Stimulated activated CD8-positive, alpha-beta memory T cell treated with anti-CD3 and anti-CD28 coated beads, Interleukin-7, amount 100 ng/mL, for 48 hours (primary cell): ENCODE data around the gene ABCB4.

ENCODE experiments used
- DNase-seq, 2 donors: peaks; one replicate each; pipeline ENCODE4 v3.0.0-alpha.2; 2020; ENCODE audit warnings: low read depth in 1 of 2; ENCODE audit errors: extremely low read depth in 1 of 2

Gene ABCB4

DNA sequence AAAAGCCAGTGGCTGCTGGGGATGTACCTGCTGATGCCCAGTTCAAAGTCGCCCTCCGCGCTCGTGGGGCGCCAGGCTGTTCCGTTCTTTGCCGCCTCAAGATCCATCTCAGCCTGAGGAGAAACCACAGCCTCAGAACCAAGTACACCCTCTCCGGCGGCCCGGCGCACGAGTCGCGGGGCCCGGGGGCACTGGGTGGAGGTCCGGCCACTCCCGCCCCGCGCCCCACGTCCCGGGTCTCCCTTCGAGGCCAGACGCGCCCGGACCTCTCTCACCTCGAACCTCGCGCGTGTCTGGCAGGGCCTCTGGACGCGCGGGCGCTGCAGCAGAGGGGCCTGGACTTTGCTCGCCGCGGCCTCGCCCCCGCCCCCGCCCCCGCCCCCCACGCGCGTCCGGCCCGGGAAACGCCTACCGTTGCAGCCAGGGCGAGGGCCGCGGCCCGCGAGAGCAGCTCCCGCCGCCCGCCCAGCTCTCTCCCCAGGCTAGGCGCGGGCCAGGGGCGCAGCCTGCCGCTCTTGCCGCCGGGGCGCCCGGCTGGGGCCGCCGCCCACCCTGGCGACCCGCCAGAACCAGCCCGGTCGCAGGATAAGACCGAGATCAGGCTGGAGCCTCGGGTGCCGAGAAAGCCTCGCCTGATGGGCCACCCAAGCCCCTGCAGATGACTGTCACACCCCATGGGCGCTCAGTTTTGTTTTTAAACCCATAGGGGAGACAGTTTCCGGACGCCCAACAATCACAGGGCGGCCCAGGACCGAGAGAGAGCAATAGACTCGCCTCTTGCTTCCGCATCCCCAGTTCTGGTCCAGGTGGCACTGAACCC lies at the start of gene ABCB4:
ABCB4 (minus strand) TSS at position 322 of the 820 bp plus-strand sequence; CDS start at position 107, 215 bp downstream.
- no peak for DNase-seq

DNA sequence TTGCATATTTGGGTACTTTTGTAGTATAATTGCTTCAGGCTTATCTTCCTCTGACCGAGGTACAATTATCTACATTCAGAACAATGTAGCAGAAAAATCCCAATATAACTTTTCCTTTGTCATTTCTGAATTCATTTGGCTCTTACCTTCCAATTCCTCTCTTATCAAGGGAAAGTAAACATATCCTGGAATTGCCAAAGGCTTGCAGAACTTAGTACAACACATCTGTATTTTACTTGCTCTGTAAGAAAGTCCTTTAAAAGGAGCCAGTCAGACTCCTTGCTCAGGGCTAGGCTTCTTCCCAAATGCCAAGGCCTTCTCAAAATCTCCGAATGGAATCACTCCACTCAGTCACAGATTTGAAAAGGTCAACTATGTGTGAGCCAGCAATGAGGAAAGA lies 43.3 kb upstream of the ABCB4 start:
- no peak for DNase-seq

DNA sequence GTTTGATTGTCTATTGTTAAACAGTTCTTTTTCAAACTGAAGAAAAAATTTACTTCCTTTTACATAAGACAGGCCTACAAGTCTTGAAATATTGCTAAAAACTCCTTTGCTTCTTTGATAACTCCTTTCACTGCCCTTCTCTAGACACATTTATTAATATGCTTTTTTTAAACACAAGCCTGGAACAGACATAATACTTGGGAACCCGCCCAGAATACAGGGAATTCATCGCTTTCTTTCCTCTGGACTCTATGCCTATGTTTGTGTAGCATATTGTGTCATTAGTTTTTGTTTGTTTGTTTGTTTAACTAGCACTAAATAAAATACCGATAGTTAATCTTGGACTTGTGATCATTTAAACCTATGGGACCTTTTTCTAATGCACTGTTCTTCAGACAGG lies 42.4 kb upstream of the ABCB4 start:
- DNase-seq, result no peak

- DNase-seq, result no peak
Observed at GRCh38 chr7:87517136-87517815, 41.8 kb upstream of the ABCB4 start.

- no peak for DNase-seq
Observed at GRCh38 chr7:87513735-87514335, 38.4 kb upstream of the ABCB4 start.

GRCh38 chr7:87512906-87513305 lies 37.4 kb upstream of the ABCB4 start:
- no peak for DNase-seq

- no peak for DNase-seq
Observed at GRCh38 chr7:87511510-87511909, 36.0 kb upstream of the ABCB4 start.

GRCh38 chr7:87510411-87510875 lies 35.0 kb upstream of the ABCB4 start:
- DNase-seq, result no peak

- no peak for DNase-seq
Observed at GRCh38 chr7:87507446-87507845, 32.0 kb upstream of the ABCB4 start.

DNA sequence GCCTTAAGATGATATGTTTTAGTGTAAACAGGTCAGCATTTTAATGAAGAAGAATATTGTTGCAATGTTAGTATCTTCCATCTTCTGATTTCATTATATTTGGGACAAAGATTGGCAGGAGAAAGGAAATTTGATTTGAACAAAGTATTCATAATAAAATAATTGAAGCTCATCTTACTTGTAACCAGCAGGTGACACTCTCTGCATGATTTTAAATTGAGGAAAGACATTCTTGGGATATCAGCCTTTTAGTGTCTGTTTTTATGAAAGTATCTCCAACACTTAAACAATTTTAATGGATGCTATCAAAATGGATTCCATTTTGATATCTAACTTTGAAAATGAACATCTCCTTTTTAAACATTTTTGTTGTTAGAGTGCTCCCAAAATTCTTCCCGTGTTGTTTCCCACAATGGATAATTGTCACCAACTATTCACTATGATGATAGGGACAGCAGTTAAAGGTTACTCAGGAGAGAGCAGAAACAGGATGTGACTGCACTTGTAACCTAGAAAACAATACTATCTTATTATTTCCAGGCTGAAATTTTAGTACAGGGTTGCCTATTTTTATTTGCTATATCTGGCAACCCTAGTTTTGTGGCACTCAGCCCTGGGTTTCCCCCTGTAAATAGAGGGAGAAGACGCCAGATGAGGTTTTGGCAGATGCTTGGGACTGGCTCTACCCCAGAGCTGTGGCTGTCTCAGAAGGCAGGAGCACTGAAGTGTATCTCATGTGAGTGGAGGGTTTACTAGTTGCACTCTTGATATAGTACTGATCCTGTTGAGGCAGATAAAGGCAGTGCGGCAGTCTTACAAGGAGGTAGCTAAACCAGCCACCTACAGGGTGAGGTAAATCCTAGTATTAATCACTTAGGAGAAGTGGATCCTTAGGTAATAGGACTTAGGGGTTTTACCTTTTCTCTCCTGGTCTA lies 31.0 kb upstream of the ABCB4 start:
- no peak for DNase-seq

DNA sequence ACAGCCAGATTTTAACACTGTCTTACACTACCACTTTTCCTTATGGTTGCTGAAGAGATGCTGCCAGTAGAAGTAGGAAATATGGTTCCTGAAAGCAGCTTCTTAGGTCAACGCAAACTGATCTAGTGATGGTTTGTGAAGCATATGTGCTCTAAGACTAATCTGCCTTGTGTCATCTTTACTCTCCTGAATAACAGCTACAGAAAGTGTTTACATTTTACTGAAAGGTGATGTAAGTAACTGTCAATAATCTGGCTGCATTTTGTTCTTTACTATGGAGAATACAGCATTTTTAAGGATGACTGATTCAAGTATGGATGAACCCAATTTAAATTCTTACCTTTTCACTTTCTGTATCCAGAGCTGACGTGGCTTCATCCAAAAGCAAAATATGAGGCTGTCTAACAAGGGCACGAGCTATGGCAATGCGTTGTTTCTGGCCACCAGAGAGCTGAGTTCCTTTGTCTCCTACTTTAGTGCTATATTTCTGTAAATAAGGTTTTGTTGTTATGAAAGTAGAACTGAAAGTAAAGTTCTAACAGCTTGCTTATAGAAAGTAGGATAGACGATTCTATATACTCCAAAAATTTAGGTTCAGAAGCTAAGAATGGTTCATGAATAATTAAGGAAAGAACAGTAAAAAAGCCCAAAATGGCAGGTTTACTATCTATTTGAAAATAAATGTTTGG lies 30.2 kb upstream of the ABCB4 start:
- no peak for DNase-seq

DNA sequence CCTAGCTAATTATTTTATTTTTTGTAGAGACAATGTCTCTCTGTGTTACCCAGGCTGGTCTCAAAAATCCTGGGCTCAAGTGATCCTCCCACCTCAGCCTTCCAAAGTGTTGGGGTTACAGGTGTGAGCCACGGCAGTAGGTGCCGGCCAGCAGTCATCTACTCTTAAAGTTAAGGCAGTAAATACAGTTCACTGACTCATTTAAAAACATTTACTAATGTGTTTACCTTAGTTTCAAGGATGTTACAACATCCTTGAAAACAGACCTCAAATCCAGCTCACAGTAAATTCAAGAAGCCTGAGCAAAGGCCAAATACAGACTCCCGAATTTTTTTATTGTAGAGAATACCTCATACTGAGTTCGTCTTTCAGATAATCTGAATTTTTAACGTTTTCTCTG lies 29.6 kb upstream of the ABCB4 start:
- no peak for DNase-seq

- DNase-seq, result no peak
Observed at GRCh38 chr7:87499494-87499893, 24.0 kb upstream of the ABCB4 start.

DNA sequence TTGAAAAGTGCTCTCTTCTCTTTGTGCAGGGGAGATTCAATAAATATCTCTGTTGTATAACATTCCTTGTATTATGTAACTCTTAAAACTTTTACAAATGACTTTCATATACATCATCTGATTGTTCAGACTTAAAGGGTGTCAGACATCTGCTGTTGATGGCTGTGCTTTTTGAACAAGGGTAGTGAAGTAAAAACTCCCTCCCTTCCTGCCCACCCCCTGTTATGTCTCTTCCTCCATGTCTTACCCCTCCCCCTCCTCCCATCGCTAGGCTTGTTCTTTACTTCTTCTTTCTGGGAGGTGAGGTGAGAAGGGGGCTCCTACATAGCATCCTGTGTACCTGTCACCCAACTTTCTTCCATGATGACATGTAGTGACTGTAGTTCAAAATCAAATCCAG lies 23.4 kb upstream of the ABCB4 start:
- DNase-seq, result no peak

- DNase-seq, result no peak
Observed at GRCh38 chr7:87497482-87497881, 22.0 kb upstream of the ABCB4 start.

DNA sequence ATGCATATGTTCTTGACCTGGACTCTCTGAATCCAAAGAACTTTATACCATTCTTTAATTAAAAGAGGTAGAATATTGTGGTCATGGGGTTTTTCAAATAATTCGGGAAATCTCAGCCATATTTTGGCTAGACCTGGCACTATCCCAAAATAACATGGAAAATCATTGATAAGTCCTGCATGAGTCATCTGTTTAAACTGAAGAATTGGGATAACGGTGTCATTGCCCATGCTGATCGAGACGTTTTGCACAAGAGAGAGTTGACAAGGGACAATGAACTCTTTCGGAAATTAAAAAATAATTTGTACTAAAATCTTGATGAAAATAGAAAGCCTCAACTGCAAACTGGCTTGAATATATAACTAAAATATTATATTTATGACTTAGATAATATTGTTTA lies 19.9 kb upstream of the ABCB4 start:
- DNase-seq, result no peak

DNA sequence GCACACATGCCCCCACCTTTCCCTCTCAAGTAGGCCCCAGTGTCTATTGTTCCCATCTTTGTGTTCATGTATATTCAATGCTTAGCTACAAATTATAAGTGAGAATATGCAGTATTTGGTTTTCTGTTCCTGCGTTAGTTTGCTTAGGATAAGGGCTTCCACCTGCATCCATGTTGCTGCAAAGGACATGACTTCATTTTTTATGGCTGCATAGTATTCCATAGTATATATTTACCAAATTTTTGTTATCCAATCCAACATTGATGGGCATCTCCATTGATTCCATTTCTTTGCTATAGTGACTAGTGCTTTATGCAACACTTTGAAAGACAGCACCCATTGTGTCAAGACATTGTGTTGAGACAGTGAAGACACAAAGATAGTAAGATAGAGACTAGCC lies 19.0 kb upstream of the ABCB4 start:
- no peak for DNase-seq

GRCh38 chr7:87483131-87483530 lies 7.7 kb upstream of the ABCB4 start:
- DNase-seq, result no peak

DNA sequence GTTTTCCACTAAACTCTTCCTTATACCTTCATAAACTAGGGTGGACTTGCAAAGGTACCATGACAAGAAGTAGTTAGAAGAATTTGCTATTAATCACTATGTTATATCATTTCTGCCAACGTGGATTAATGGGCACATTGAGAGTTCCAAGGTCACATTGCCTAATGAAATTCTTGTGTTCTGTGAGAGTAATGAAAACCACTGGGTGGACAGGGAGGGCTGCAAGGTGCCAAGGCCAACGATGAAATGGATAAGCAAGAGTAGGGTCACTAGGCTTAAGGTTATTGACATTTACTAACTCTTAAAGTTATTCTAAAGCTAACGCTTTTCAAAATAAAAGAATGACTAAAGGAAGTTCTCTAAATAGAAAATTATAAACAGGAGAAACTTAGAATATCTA lies 6.6 kb upstream of the ABCB4 start:
- no peak for DNase-seq

GRCh38 chr7:87480386-87480785 lies 4.9 kb upstream of the ABCB4 start:
- no peak for DNase-seq
